Right forelimb (tissue), 1 donor: Measurements from ENCODE around the gene IGSF21.

ENCODE experiments used
- DNase-seq: peaks from one replicate; pipeline ENCODE4 v3.0.0-alpha.2; 2018

IGSF21 gene

DNA sequence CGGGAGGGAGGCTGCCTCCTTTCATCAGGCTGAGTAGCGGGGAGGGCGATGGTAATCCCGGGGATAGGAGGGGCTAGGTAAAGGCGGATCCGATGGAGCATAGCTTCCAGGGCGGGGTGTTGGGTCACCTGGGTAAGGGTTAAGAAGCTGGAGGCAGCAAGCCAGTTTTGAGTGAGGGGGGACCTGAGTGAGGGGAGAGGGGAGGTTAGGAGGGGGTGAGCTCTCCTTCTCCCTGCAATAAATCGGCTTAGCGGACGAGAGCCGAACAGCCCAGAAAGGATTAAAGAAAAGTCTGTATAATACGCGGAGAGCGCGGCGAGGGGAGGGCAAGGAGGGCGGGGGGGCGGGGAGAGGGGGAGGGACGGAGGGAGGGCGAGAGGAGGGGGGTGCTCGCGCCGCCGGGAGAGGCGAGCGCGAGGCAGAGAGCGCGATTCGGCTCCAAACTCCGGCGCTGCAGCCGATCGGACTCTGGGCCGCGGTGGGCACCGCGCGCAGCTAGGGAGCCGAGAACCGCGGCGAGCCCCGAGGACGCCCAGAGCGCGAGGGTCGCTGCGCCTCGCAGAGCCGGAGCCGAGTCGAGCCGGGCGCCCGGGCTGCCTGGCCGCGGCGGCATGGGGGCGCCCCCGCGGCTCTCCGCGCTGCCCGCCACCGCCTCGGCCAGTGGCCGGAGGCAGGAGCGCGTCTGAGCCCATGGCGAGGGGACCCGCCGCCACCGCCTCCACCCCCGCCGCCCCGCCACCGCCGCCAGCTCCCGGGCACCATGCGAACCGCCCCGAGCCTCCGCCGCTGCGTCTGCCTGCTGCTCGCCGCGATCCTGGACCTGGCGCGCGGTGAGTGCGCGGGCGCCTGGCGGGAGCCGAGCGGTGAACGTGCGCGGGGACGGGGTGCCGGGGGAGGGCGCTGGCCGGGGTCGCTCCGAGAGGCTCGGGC, at the start of gene IGSF21:
IGSF21 (plus strand) TSS at position 430 of the 930 bp plus-strand sequence; CDS start at position 761, 331 bp downstream.
- DNase-seq: no peak

DNA sequence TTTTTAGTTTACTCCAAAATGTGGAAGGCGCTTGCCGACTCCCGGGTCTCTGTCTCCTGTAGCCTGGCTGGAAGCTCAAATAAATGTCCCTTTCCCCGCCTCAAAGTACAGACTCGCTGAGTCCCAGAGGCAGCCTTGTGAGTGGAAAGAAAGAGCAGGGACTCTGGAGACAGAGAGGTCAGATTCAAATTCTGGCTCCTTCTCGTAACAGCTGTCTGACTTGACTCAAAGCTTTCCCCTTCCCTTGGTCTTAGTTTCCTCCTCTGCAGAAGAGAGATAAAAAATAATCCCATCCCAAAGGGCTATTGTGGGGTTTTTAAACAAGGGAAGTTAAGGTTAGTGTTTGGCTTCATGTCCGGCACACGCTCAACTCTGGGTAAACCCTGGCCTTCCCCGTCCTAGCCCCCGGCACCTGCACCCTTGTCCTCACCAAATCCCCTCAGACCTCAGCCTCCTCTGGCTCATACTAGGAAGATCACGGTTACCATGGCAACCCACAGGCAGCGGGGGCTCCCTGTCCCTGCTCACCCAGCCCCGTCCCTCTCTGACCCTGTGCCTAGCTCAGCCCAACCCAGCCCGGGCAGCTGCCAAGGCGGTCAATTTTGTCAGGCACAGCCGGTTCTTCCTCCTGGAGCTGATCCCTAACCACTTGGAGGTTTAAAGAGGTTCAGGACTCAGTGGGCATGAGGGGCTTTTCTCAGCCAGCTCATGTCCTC, 49.2 kb upstream of the IGSF21 start:
- DNase-seq: no peak

DNA sequence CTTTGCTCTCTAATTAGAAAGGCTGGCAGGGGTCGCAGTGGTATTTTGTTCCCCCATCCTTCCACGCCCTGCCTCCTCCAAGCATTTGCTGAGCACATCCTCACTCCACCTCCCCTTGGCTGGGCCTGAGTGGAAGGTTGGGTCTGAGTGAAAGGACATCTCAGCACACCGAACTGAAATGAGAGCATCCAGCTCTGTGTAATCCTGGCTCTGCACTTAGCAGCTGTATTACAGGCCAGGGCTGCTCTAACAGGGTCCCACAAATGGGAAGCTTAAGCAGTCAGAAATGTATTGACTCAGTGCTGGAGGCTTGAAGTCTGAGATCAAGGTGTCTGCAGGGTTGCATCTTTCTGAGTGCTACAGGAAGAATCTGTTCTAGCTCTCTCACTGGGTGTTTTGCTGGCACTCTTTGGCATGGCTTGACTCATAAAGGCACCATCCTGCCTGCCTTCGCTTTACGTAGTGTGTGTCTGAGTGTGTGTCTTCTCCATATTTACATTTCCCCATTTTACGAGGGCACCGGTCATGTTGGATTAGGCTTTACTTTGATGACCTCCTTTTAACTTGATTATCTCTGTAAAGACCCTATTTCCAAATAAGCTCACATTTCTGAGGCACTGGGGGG, 48.5 kb upstream of the IGSF21 start:
- DNase-seq: no peak

DNA sequence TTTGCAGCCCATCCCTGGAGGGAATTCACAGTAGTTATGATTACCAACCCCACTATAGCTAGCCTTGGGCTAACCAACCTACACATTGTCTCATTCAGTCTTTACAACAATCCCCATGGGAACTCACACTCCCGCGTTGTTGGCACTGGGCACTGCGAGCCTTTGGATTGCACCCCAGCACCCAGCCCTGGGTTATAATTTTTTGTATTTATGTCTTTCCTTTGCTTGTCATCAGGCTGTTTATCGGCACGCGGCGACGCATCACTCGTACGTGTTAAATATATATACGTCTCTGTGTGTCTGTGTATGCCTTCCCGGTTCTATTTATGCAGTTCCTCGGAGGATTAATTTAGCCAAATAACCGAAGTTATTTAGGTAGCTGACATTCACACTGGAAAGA, 47.2 kb upstream of the IGSF21 start:
- no peak for DNase-seq

DNA sequence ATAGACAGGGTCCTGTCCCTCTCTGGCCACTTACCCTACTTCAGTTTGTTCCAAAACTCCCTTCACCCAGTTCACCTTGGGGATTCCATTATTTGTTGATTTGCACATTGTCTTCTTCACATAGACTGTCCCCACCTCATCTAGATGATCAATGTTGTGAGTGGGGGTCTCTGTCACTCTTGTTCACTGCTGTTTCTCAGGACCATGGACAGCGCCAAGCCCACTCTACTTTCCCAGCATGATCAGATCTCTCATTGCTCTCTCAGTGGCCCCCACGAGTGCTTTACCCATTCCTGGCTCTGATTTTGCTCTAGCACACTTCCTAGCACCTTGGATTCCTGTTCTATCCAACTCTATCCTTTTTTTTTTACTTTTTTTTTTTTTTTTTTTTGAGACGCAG, 45.4 kb upstream of the IGSF21 start:
- DNase-seq: no peak

DNA sequence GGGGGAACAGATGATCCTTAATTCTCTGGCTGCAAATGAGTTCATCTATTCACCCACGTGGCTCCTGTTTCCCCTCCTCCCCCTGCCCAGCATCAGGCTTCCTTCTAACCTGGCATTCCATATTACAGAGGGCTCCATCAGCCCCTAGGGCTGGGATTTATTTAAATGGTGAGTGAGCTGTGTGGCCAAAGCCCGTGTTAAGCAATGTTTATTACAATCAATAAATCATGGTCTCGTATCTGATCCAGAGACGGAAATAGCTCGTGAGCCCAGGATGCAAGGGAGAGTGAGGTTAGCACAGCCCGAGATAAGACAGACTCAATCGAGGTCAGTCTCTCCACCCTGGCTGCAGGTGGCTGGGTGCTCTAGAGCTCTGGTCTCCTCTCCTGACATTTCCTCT, 43.1 kb upstream of the IGSF21 start:
- DNase-seq: no peak

DNA sequence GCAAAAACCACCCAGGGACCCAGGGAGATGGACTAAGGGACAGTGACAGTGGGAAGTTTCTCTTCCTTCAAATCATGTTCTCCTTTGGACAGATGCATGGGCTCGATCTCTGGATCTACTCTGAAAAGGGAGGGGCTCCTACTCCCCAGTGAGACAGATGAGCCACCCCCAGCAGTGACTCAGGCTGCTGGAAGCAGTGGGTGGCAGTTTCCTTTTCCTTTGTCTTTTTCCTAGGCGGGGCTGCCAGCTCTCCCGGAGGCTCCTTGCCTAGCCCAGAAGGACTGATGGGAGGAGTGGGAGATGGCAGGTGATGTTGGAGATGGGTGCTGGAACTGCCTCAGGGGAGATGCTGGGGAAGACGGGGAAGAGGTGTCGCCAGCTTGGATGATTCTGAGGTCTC, 41.0 kb upstream of the IGSF21 start:
- DNase-seq: no peak

DNA sequence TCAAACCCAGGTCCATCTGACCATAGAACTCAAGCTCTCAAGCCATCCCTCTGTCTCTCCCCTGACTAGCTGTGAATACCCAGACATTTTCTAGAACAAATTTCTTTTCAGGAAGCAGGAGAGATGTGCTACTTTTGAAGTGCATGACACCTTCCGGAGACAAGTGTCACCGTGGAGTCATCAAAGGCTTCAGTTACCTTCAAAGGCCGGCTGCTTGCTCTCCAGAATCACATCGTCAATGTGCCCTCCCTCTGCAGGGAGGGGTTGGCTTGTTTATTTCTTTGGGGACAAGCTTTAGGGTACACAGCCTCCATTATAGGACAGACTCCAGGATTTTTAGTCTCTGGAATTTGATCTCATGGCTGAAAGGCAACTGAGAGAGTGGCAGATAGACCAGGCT, 37.7 kb upstream of the IGSF21 start:
- no peak for DNase-seq

DNA sequence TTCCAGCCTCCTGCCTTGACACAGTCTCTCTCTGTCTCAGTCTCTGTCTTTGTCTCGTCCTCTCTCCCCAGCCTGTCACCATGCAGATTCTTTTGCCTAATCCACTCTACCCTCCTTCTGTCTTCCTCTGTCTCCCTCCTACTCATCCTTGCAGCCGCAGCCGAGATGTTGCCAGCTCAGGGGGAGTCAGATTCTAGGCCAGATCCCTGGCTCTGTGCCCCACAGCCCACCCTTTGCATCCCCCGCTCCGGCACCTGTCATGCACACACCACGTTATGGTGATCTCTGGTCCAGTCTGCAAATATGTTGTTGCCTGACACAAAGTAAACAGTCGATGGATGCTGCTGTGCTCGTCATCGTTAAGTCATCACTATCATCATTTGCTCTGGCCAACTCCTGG, 35.5 kb upstream of the IGSF21 start:
- DNase-seq: no peak

DNA sequence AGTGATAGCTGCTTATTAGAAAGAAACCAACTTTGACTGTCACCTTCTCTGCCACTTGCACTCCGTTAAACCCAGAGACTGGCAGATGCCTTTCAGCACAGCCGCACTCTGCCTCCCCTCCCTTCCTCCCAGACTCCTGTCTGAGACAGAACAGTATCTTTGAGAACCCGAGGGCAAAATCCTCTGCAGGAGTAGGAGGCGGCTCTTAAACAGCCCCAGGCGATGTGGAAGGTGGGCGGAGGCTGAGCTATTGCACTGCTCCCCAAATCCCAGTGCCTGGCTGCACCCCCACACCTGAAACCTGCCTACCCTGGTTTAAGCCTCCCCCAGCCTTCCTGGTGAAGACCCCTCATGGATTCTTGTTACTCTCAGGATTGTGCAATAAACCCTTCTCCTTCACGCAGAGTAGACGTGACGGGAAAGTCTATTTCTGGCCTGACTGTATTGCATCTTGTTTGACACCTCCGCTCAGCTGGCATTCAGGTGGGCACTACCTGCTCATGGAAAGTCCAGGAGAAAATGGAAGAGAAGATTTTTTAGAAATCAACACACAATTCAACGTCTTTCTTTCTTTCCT, 34.4 kb upstream of the IGSF21 start:
- DNase-seq: no peak

DNA sequence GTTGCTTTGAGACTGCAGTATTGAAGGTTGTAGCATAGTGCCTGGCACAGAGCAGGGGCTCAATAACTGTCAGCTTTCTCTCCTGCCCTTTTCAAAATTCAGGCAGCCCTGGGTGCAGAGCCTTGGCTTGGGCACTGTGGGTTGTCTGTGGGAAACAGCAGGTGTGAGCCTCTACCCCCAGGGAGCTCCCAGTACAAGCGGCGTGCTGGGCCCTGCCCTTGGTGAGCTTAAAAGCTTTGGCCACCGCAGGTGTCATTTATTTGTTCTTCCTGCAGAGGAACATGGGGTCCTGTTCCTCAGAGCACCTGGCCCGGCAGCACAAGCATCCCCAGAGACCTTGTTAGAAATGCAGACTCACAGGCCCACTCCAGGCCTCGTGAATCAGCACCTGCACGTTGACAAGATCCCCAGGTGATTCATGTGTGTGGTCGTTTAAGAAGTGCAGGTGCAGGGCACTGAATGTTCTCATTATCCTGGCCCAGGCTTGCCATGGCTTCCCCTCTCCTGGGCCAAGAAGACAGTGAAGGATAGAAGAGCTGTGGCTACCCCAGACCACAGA, 29.9 kb upstream of the IGSF21 start:
- DNase-seq: no peak

DNA sequence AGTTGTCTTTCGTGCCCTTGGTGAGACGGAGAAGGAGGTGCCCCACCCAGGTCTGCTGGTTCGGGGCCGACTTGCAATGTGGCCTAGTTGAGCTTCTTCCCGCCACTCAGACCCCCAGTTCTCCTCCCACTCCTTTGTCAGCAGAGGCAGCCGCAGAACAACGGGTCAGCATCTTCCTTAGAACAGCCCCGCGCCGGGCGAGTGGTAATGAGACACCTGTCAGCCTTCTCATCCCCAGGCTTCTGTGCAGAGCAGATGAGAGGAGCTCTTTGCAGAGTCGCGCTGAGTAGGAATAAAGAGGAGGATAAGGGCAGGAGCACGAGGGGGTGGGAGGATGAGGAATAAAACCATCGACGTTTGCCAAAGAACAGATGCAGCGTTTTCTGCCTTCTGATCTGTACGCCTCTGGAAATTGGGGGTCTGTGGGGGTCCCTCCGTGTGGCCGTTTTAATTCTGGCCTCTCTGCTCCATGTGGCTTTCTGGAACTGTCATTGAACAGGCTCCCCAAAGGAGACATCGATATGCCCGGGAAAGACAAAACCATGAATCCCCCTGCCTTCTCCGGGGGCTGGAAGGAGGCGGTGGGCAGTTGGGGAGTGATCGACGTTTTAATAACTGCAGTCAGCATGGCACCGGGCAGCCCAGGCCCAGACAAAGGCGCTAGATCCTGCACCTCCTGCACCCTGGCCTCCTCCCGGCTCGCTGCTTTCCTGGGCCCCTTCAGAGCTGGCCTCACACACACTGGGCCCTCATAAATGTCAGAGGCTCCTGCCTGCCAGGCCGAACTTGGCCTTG, 27.5 kb upstream of the IGSF21 start:
- no peak for DNase-seq

DNA sequence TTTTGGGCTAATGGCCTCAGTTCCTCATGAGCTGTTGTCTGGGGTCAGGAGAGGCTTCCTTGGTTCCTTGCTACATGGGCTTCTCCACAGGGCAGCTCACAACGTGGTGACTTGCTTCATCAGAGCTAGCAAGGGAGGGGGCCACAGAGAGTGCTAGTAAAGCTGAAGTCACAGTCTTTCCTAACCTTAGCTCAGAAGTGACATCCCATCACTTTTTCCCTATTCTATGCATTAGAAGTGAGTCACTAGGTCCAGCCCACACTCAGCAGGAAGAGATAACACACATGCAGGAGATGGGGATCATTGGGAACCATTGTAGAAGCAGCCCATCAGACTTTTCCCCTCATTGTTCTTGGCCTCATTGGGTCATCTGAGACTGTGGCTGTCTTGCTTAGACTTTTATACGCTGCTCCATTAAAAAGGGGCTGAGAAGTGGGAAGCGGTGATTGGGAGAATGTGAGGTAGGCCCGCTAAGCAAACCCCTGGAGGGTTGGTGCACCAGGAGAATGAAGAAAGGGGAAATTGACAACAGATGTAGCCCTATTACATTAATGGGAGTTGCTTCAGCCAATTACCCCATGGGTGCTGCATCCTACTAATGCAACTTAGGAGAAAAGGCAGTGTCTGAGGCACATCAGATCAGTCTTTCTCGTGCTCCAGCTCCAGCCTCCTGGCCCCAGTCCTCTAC, 22.1 kb upstream of the IGSF21 start:
- no peak for DNase-seq

DNA sequence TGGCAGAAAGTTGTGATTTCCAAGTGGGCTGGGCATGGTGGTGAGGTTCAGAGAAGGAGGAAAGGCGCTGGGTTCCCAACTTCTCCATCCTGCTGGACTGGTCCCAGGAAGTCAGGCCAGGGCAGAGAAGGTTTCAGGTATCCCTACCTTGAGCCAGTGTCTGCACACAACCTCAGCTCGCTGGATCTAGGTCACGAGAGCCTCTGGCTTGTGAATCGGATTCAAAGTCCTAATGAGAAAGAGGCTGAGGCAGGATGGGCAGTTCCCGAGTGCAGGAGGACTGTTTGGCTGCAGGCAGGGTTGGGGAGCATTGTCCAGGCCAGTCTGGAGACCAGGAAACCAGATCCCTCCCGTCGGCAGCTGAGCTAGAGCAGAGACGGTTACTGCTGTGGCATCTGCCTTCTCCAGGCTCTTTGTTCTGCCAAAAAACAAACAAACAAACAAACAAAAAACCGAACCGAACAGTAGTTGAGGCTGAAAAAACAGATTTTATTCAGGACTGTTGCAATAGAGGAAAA, 19.5 kb upstream of the IGSF21 start:
- no peak for DNase-seq

DNA sequence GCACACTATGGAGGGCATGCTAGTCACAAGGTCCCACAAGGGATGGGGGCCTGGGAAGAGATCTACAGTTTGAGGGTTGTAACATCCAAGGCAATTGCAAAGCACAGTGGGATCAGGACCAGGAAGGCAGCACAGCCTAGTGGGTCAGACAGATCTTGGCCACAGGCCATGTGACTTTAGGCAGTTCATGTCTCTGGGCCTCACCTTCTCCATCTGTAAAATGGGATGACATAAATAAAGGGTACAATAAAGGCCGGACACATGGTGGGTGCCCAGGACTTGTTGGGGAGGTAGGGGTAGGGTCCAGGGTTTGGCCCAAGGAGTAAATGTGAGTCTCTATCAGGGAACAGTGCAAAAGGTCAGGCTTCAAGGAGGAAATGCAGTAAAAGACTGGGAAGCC, 18.1 kb upstream of the IGSF21 start:
- DNase-seq: no peak

DNA sequence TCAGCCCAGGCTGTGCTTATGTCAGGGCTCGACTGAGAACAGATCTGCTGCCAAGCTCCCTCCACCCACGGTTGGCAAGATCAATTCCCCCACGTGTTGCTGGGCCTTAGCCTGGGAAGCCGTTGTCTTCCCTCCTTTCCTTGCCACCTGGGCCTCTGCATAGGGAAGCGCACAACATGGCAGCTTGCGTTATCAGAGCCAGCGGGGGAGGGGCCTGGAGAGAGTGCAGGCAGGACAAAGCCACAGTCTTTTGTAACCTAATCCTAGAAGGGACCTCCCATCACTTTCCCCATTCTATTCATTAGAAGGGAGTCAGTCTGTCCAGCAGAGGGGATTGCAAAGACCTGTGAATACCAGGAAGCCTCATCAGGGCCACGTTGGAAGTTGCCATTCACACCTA, 17.0 kb upstream of the IGSF21 start:
- DNase-seq: no peak

DNA sequence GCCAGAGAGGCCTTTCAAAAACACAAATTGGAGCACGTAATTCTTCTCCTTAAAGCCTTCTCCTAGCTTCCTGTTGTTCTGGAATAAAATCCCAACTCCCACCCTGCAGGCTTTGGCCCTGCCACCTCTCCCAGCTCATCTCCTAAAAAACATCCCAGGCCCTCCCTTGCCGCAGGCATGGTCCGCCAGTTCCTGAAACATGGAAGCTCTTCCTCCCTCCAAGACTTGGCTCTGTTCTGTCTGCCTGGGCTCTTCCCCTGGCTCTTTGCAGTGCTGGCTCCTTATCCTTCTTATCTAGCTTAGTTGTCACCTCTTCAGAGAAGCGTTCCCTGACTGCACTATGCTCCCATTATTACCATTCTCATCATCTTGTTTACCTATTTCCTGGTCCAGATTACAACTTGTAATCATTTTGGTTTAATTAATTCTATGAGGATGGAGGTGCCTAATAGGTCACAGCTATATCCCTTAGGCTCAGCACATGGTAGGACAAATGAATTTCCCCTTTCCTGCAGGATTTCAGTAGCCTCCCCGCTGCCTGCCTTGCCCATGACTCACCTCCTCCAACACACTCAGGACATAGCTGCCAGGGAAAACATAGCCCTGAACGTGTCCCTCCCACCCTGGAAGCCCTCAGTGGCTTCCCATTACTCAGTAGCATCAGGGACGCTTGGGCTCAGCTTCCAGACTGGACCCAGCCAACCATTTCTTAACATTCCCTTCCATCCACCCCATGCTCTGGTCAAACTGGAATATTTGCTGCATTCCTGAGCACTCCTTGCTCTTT, 15.7 kb upstream of the IGSF21 start:
- no peak for DNase-seq

DNA sequence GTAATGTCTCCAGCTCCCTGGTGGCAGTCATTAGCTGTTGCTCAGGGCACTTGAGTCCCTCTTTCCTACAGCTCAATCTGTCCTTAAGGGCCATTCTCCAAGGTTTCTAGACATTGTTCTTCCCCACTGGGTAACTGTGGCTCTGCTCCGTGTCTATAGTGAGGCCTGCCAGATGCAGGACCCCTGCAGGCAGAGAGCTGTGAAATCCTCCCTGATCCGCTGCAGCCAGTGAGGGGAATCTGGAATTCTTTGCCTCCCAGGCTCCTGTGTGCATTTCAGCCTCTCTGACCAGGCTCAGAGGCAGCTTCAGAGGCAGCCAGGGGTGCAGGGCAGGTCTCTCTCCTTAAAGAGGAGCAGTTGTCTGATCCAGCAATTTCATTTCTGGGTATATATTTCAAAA, 14.4 kb upstream of the IGSF21 start:
- no peak for DNase-seq

DNA sequence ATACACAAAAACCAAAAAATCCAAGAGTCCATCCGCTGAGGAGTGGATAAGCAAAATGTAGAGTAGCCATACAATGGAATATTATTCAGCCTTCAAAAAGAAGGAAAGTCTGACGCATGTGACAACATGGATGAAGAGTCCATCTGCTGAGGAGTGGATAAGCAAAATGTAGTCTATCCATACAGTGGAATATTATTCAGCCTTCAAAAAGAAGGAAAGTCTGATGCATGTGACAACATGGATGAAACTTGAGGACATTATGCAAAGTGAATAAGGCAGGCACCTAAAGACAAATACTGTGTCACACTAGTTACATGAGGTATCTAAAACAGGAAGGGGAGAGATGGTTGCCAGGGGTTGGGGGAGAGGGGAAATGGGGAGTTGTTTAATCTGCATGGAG, 14.0 kb upstream of the IGSF21 start:
- no peak for DNase-seq

DNA sequence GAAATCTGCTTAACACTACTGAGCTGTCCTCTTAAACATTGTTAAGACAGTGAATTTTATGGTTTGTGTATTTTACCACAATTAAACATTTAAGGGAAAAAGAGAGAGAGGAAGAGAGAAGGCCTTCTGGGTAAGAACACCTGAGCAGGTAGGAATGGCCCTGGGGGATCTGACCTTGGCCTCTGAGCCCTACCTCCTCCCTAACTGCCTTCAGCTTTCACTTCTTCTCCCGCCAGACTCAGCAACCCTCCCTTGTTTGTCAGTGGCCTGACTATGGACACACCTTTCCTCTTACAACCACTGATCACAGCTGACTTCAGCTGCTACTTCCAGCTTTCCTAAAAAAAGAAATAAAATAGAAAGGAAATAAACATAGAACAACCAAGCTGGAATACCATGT, 13.5 kb upstream of the IGSF21 start:
- DNase-seq: no peak

DNA sequence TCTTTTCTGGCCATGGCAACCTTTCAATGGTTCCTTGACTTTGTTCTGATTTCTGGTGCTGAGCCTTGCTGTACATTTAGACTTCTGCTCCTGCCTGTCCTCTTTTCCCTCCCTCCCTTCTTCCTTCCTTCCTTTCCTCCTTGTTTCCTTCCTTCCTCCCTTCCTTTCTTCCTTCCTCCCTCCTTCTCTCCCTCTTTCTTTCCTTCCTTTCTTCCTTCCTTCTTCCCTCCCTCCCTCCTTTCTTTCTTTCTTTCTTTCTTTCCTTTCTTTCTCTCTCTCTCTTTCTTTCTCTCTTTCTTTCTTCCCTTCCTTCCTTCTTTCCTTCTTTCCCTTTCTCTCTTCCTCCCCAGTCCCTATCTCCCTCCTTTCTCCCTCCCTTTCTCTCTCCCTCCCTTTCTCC, 10.4 kb upstream of the IGSF21 start:
- DNase-seq: no peak
